CD8-positive, alpha-beta memory T cell (primary cell): ENCODE data around the gene VPS13C. TPM values are rescaled to one million over a fixed set of nuclear protein-coding genes. Genes with fewer than 3 reads are reported as not detected.

ENCODE experiments used
- CTCF ChIA-PET: fragments of 350-600 bp; sonication (Branson Sonifier 250); formaldehyde crosslinking; loops from one replicate; lab custom pipeline; 2021; ENCODE audit warnings: antibody characterized with exemption; lab: Charles Lee
- POLR2A ChIA-PET: fragments of 350-600 bp; sonication (Branson Sonifier 250); formaldehyde crosslinking; loops from one replicate; lab custom pipeline; 2021; ENCODE audit warnings: antibody characterized with exemption; lab: Charles Lee
- DNase-seq, 5 donors: peaks; one replicate each; pipeline versions ENCODE4 v3.0.0 to v3.0.0-alpha.2; 2020 to 2022; ENCODE audit warnings: mixed read lengths in 1 of 5
- H3K27ac ChIP-seq: one replicate; pipeline ENCODE4 v1.7.0; 2013; ENCODE audit warnings: low read depth, mild to moderate bottlenecking, low read length, moderate library complexity
- H3K27me3 ChIP-seq: 2 replicates; pipeline ENCODE4 v1.7.0; 2013; ENCODE audit warnings: low read length, mild to moderate bottlenecking; ENCODE audit not compliant: insufficient read depth, poor library complexity, severe bottlenecking
- H3K36me3 ChIP-seq: 2 replicates; pipeline ENCODE4 v1.7.0; 2013; ENCODE audit warnings: mild to moderate bottlenecking, low read length, moderate library complexity; ENCODE audit not compliant: insufficient read depth
- H3K4me1 ChIP-seq: 2 replicates; pipeline ENCODE4 v1.7.0; 2013; ENCODE audit warnings: mild to moderate bottlenecking, low read length, moderate library complexity; ENCODE audit not compliant: insufficient read depth
- H3K4me3 ChIP-seq: 2 replicates; pipeline ENCODE4 v1.7.0; 2013; ENCODE audit warnings: mild to moderate bottlenecking, low read length
- H3K9me3 ChIP-seq: 2 replicates; pipeline ENCODE4 v1.7.0; 2013; ENCODE audit warnings: mild to moderate bottlenecking, low read length
- H3K27ac Mint-ChIP-seq, 8 donors: one replicate each; pipeline ENCODE4 v1.8.0; 2020 to 2021; ENCODE audit warnings: mixed read lengths in 8 of 8, mild to moderate bottlenecking in 6 of 8, inconsistent platforms in 3 of 8, moderate library complexity in 3 of 8
- H3K27me3 Mint-ChIP-seq, 2 donors: one replicate each; pipeline ENCODE4 v1.8.0; 2020 to 2021; ENCODE audit warnings: mixed read lengths in 2 of 2, mild to moderate bottlenecking in 1 of 2, moderate library complexity in 1 of 2
- H3K36me3 Mint-ChIP-seq, 3 donors: one replicate each; pipeline ENCODE4 v1.8.0; 2020 to 2021; ENCODE audit warnings: mixed read lengths in 3 of 3, inconsistent platforms in 1 of 3, mild to moderate bottlenecking in 1 of 3
- H3K4me1 Mint-ChIP-seq, 3 donors: one replicate each; pipeline ENCODE4 v1.8.0; 2020 to 2021; ENCODE audit warnings: mixed read lengths in 3 of 3, inconsistent platforms in 1 of 3, mild to moderate bottlenecking in 1 of 3
- H3K4me3 Mint-ChIP-seq, 7 donors: one replicate each; pipeline ENCODE4 v1.8.0; 2020 to 2021; ENCODE audit warnings: mixed read lengths in 7 of 7, mild to moderate bottlenecking in 6 of 7, moderate library complexity in 4 of 7, inconsistent platforms in 2 of 7
- H3K9me3 Mint-ChIP-seq, 5 donors: one replicate each; pipeline ENCODE4 v1.8.0; 2020 to 2022; ENCODE audit warnings: mixed read lengths in 5 of 5, mild to moderate bottlenecking in 3 of 5, moderate library complexity in 2 of 5, inconsistent platforms in 1 of 5
- polyA plus RNA-seq: library from polyadenylated mRNA; unstranded; fragments of 300-500 nt; fragmentation: Illumina TruSeq; gene quantifications from one replicate; pipeline ENCODE4 v1.2.3, GENCODE V29; 2021
- total RNA-seq, 2 experiments: library from RNA; stranded (reverse); gene quantifications; one replicate each; pipeline ENCODE4 v1.2.3, GENCODE V29; 2021

The VPS13C gene
- total and polyA plus RNA-seq, 3 experiments from 2014 or later, result 15.8 to 42.9 (median 42.5) TPM

GRCh38 chr15:61917457-61917856, 142.8 kb downstream of the VPS13C start:
- Mint-ChIP-seq H3K4me1 (peaks cover 0 to 2% (median 0%) of the 10 kb centered on the region in 3 donors), H3K9me3 (no peaks in the 10 kb centered on the region), H3K27me3 (no peaks in the 10 kb centered on the region), H3K4me3 (no peak overlapping the region), H3K27ac (no peak overlapping the region), H3K36me3 (peaks cover 7 to 81% (median 32%) of the 10 kb centered on the region in 3 donors)
- H3K4me1 ChIP-seq, result no peaks in the 10 kb centered on the region
- H3K27me3 ChIP-seq, result no peaks in the 10 kb centered on the region
- H3K9me3 ChIP-seq, result no peaks in the 10 kb centered on the region
- H3K36me3 ChIP-seq, result peaks cover 25% of the 10 kb centered on the region
- CTCF ChIA-PET, result interaction anchor here (1.0 kb wide), 1 partner anchor 143 kb away, joined by 4 read pairs; the partner anchor contains the start of gene VPS13C
- POLR2A ChIA-PET, result no interaction called here
- no peak overlapping the region for H3K4me3 ChIP-seq
- no peak for DNase-seq
- no peak overlapping the region for H3K27ac ChIP-seq

GRCh38 chr15:61916104-61916503, 144.1 kb downstream of the VPS13C start:
- Histone ChIP-seq H3K9me3 (no peaks in the 10 kb centered on the region), H3K4me3 (no peak overlapping the region), H3K4me1 (no peaks in the 10 kb centered on the region), H3K27me3 (no peaks in the 10 kb centered on the region), H3K27ac (no peak overlapping the region), H3K36me3 (peaks cover 21% of the 10 kb centered on the region)
- ChIA-PET CTCF (no interaction called here), POLR2A (no interaction called here)
- Mint-ChIP-seq H3K36me3 (peaks cover 7 to 79% (median 31%) of the 10 kb centered on the region in 3 donors), H3K27ac (no peak overlapping the region), H3K27me3 (no peaks in the 10 kb centered on the region), H3K4me1 (peaks cover 0 to 2% (median 0%) of the 10 kb centered on the region in 3 donors), H3K9me3 (no peaks in the 10 kb centered on the region), H3K4me3 (no peak overlapping the region)
- no peak for DNase-seq

GRCh38 chr15:61915640-61916039, 144.6 kb downstream of the VPS13C start:
- Histone ChIP-seq H3K27me3 (no peaks in the 10 kb centered on the region), H3K9me3 (no peaks in the 10 kb centered on the region), H3K4me1 (no peaks in the 10 kb centered on the region), H3K4me3 (no peak overlapping the region), H3K36me3 (peaks cover 21% of the 10 kb centered on the region), H3K27ac (no peak overlapping the region)
- POLR2A ChIA-PET, result no interaction called here
- peaks cover 0 to 2% (median 0%) of the 10 kb centered on the region in 3 donors for H3K4me1 Mint-ChIP-seq
- H3K27me3 Mint-ChIP-seq, result no peaks in the 10 kb centered on the region
- no peak overlapping the region for H3K27ac Mint-ChIP-seq
- H3K9me3 Mint-ChIP-seq, result no peaks in the 10 kb centered on the region
- H3K36me3 Mint-ChIP-seq, result peaks cover 10 to 79% (median 32%) of the 10 kb centered on the region in 3 donors
- CTCF ChIA-PET, result no interaction called here
- DNase-seq, result no peak
- H3K4me3 Mint-ChIP-seq, result no peak overlapping the region

GRCh38 chr15:61910839-61911369, 149.3 kb downstream of the VPS13C start:
- no peaks in the 10 kb centered on the region for H3K9me3 Mint-ChIP-seq
- H3K27ac ChIP-seq, result no peak overlapping the region
- H3K27me3 ChIP-seq, result no peaks in the 10 kb centered on the region
- H3K27me3 Mint-ChIP-seq, result no peaks in the 10 kb centered on the region
- peaks cover 0 to 2% (median 0%) of the 10 kb centered on the region in 3 donors for H3K4me1 Mint-ChIP-seq
- ChIA-PET CTCF (no interaction called here), POLR2A (no interaction called here)
- no peak overlapping the region for H3K4me3 Mint-ChIP-seq
- no peaks in the 10 kb centered on the region for H3K4me1 ChIP-seq
- DNase-seq, result no peak
- peak overlapping the region in 1 of 8 donors; percentile 58 for H3K27ac Mint-ChIP-seq
- no peak overlapping the region for H3K4me3 ChIP-seq
- H3K36me3 Mint-ChIP-seq, result peaks cover 24 to 80% (median 34%) of the 10 kb centered on the region in 3 donors
- H3K36me3 ChIP-seq, result peaks cover 28% of the 10 kb centered on the region
- H3K9me3 ChIP-seq, result no peaks in the 10 kb centered on the region

GRCh38 chr15:61908241-61908640, 152.0 kb downstream of the VPS13C start:
- no peaks in the 10 kb centered on the region for H3K9me3 ChIP-seq
- H3K4me1 Mint-ChIP-seq, result peaks cover 0 to 6% (median 4%) of the 10 kb centered on the region in 3 donors
- no peak overlapping the region for H3K27ac ChIP-seq
- H3K4me3 Mint-ChIP-seq, result no peak overlapping the region
- H3K27me3 ChIP-seq, result no peaks in the 10 kb centered on the region
- H3K9me3 Mint-ChIP-seq, result no peaks in the 10 kb centered on the region
- no peaks in the 10 kb centered on the region for H3K4me1 ChIP-seq
- H3K4me3 ChIP-seq, result no peak overlapping the region
- H3K36me3 ChIP-seq, result peaks cover 21% of the 10 kb centered on the region
- H3K36me3 Mint-ChIP-seq, result peaks cover 36 to 80% (median 44%) of the 10 kb centered on the region in 3 donors
- DNase-seq, result no peak
- peak overlapping the region in 2 of 8 donors; percentile 10 to 25 for H3K27ac Mint-ChIP-seq
- ChIA-PET CTCF (no interaction called here), POLR2A (no interaction called here)
- no peaks in the 10 kb centered on the region for H3K27me3 Mint-ChIP-seq

GRCh38 chr15:61907753-61908086, 152.5 kb downstream of the VPS13C start:
- POLR2A ChIA-PET, result no interaction called here
- CTCF ChIA-PET, result no interaction called here
- no peak overlapping the region for H3K27ac ChIP-seq
- no peaks in the 10 kb centered on the region for H3K27me3 ChIP-seq
- no peaks in the 10 kb centered on the region for H3K9me3 ChIP-seq
- Mint-ChIP-seq H3K4me3 (no peak overlapping the region), H3K36me3 (peaks cover 41 to 79% (median 41%) of the 10 kb centered on the region in 3 donors), H3K27me3 (no peaks in the 10 kb centered on the region), H3K4me1 (peaks cover 0 to 6% (median 2%) of the 10 kb centered on the region in 3 donors), H3K9me3 (peaks cover 0 to 2% (median 1%) of the 10 kb centered on the region in 5 donors), H3K27ac (no peak overlapping the region)
- H3K36me3 ChIP-seq, result peaks cover 21% of the 10 kb centered on the region
- DNase-seq, result no peak
- H3K4me1 ChIP-seq, result no peaks in the 10 kb centered on the region
- H3K4me3 ChIP-seq, result no peak overlapping the region

- CTCF ChIA-PET, result no interaction called here
- no peak overlapping the region for H3K4me3 ChIP-seq
- no peaks in the 10 kb centered on the region for H3K4me1 ChIP-seq
- Mint-ChIP-seq H3K9me3 (peaks cover 0 to 7% (median 6%) of the 10 kb centered on the region in 5 donors), H3K27ac (no peak overlapping the region), H3K4me3 (no peak overlapping the region), H3K36me3 (peaks cover 46 to 81% (median 47%) of the 10 kb centered on the region in 3 donors), H3K4me1 (peaks cover 0 to 6% (median 2%) of the 10 kb centered on the region in 3 donors), H3K27me3 (no peaks in the 10 kb centered on the region)
- H3K27me3 ChIP-seq, result no peaks in the 10 kb centered on the region
- no peak overlapping the region for H3K27ac ChIP-seq
- H3K36me3 ChIP-seq, result peaks cover 21% of the 10 kb centered on the region
- POLR2A ChIA-PET, result no interaction called here
- DNase-seq, result no peak
- H3K9me3 ChIP-seq, result peaks cover 4% of the 10 kb centered on the region
Measured at GRCh38 chr15:61906961-61907752, 153.1 kb downstream of the VPS13C start.

GRCh38 chr15:61893146-61893545, 167.1 kb downstream of the VPS13C start:
- no peaks in the 10 kb centered on the region for H3K27me3 ChIP-seq
- no peak overlapping the region for H3K4me3 Mint-ChIP-seq
- peaks cover 5% of the 10 kb centered on the region for H3K9me3 ChIP-seq
- H3K27me3 Mint-ChIP-seq, result no peaks in the 10 kb centered on the region
- H3K4me3 ChIP-seq, result no peak overlapping the region
- peaks cover 50 to 82% (median 73%) of the 10 kb centered on the region in 3 donors for H3K36me3 Mint-ChIP-seq
- H3K27ac ChIP-seq, result no peak overlapping the region
- ChIA-PET CTCF (no interaction called here), POLR2A (interaction anchor here (0.6 kb wide), 1 partner anchor 399 kb away, joined by 4 read pairs; no protein-coding TSS in a partner anchor)
- H3K9me3 Mint-ChIP-seq, result peaks cover 27 to 37% (median 32%) of the 10 kb centered on the region in 5 donors
- peaks cover 32% of the 10 kb centered on the region for H3K36me3 ChIP-seq
- H3K4me1 ChIP-seq, result no peaks in the 10 kb centered on the region
- peaks cover 3 to 8% (median 3%) of the 10 kb centered on the region in 3 donors for H3K4me1 Mint-ChIP-seq
- no peak overlapping the region for H3K27ac Mint-ChIP-seq
- no peak for DNase-seq
